Brain microvascular endothelial cell (primary cell): ENCODE data around the gene ENHO.

Experiments used
- DNase-seq: peaks from one replicate; pipeline ENCODE4 v3.0.0-alpha.2; 2020
- H3K27ac ChIP-seq: fragments of 250-450 bp; sonication (Bioruptor Pico); 2 replicates; pipeline ENCODE4 v1.5.1; 2020; ENCODE audit warnings: mild to moderate bottlenecking, moderate library complexity
- H3K27me3 ChIP-seq: fragments of 250-450 bp; sonication (Bioruptor Pico); replicated peaks from 2 replicates; pipeline ENCODE4 v1.5.1; 2020; ENCODE audit warnings: mild to moderate bottlenecking
- H3K36me3 ChIP-seq: fragments of 250-450 bp; sonication (Bioruptor Pico); replicated peaks from 2 replicates; pipeline ENCODE4 v1.5.1; 2020; ENCODE audit warnings: mild to moderate bottlenecking
- H3K4me3 ChIP-seq: 2 replicates; pipeline ENCODE4 v1.5.1; 2011; ENCODE audit warnings: low read depth, mild to moderate bottlenecking, control low read depth, low read length, moderate library complexity
- in situ Hi-C: cut with HindIII; loops from 2 replicates; pipeline ENCODE4 v1.10.0; 2017; ENCODE audit warnings: low sequenced_read_pairs, low pct_ligation_motif_present
- TF ChIP-seq, protein P1 (sequence below): IDR thresholded peaks from 2 replicates; pipeline ENCODE4 v1.5.1; 2011; ENCODE audit warnings: low read depth, mild to moderate bottlenecking, moderate library complexity, low read length, control low read depth, inconsistent platforms; ENCODE audit errors: missing control alignments

ENHO gene

DNA sequence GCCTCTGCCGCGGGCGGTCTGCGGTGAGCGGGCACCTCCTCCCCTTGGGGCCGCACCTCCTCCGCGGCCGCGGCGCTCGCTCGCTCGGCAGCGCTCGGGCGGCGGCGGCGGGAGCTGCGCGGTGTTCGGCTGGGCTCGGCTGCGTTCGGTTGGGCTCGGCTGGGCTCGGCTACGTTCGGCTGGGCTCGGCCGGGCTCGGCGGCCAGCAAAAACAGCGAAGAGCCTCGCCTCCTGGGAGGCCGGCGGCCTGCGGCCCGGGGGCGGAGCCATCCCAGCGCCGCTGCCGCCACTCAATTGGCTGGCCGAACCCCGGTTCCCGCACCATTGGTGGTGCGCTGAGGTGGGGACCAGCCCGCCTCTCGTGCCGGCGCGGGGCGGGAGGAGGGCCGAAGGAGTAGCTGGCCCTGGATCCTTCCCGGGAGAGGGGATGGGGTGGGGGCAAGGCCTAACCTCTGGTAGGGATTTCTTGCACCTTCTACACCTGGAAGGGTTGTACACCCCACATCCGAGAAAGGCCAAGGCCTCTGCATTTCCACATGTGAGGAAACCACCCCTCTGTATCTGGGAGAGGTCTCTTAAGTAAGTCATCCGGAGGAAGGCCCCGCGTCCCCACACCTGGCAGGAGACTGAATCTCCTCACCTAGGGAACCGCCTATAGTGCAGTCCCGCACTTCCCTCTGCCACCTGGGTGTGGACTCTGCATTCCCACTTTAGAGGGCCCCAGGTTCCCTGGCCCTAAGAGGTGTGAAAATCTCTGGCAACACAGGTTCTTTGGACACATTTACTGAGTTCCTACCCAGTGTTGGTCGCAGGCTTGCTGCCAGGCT, at the start of gene ENHO:
ENHO (minus strand) TSS at position 20 of the 827 bp plus-strand sequence. CDS start 1,295 bp downstream, outside the sequence.
- H3K36me3 ChIP-seq, result no peaks in the 10 kb centered on the region
- in situ Hi-C loops, result no loop called here
- H3K27ac ChIP-seq, result no peak within 1 kb of the TSS
- TF ChIP-seq, protein P1, sequence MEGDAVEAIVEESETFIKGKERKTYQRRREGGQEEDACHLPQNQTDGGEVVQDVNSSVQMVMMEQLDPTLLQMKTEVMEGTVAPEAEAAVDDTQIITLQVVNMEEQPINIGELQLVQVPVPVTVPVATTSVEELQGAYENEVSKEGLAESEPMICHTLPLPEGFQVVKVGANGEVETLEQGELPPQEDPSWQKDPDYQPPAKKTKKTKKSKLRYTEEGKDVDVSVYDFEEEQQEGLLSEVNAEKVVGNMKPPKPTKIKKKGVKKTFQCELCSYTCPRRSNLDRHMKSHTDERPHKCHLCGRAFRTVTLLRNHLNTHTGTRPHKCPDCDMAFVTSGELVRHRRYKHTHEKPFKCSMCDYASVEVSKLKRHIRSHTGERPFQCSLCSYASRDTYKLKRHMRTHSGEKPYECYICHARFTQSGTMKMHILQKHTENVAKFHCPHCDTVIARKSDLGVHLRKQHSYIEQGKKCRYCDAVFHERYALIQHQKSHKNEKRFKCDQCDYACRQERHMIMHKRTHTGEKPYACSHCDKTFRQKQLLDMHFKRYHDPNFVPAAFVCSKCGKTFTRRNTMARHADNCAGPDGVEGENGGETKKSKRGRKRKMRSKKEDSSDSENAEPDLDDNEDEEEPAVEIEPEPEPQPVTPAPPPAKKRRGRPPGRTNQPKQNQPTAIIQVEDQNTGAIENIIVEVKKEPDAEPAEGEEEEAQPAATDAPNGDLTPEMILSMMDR, result no peak
- peak within 1 kb of the TSS; percentile 40 for H3K4me3 ChIP-seq
- peak; percentile 70 for DNase-seq
- H3K27me3 ChIP-seq, result peaks cover 8% of the 10 kb centered on the region

DNA sequence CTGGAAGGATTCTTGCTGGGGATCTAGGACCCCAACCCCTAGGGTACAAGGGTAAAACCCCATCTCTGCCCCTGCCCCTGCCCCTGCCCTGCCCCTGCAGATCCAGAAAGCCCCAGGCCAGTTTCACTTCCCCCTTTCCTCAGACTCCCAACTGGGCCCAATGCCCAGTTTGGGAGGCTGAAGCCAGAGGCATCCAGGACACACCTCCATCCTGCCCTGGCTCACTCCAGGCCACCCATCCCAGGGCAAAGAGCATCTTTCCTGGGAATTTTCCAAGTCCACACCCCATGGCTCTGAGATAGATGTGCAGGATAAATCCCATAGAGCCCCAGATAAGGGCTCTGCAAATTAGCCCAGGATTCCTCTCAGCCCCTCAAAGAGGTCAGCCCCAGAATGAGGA, 49.3 kb upstream of the ENHO start:
- no peak for DNase-seq
- Histone ChIP-seq H3K36me3 (no peaks in the 10 kb centered on the region), H3K4me3 (no peak overlapping the region), H3K27me3 (peaks cover 35% of the 10 kb centered on the region), H3K27ac (no peak overlapping the region)
- in situ Hi-C loops, result no loop called here
- TF ChIP-seq, protein P1, result no peak

DNA sequence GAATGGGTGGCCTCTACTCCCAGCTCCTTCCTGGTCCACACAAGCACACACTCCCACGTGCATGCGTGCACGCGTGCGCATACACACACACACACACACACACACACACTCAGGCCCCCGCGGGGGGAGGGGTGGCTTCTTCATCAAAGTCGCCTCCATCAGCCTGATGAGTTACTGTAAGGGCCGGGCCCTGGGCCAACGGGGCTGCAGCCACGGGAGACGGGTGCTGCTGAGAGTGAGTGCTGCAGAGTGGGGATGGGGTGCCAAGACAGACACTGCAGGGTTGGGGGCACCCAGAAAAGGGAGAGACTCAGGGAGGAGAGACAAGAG, 48.7 kb upstream of the ENHO start:
- Histone ChIP-seq H3K27ac (no peak overlapping the region), H3K27me3 (peaks cover 28% of the 10 kb centered on the region), H3K4me3 (no peak overlapping the region), H3K36me3 (no peaks in the 10 kb centered on the region)
- TF ChIP-seq, protein P1, result no peak
- in situ Hi-C loops, result no loop called here
- no peak for DNase-seq

DNA sequence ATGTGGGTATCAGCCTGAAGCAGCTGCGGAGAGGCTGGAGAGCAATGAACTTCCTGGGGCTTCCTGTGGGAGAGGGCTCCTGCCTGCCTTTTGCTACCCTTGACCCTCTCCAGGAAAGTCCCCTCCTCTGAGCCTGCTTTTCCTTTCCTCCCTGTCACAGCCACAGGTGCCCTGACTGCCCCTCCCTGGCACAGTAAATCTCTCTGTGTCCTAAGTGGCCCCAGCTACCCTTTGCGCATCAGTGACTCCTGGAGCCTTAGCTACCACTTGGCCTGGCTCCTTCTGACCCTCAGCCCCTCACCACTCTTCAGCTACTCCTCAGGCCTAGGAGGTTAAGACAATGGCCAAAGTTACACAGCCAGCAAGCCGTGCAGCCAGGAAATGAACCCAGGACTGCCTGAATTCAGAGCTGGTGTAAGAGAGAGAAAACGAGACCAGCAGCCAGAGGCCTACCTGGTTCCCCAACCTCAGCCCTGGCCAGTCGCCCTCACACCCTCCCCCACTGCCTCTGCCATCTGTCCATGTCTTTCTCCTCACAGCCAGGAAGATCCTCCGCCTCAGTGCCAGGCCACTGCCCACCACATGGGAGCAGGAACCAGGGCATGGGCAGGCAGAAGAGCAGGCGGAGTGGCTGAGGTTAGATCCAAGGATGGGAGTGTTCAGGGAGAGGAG, 48.2 kb upstream of the ENHO start:
- H3K27me3 ChIP-seq, result peaks cover 24% of the 10 kb centered on the region
- TF ChIP-seq, protein P1, result no peak
- H3K36me3 ChIP-seq, result no peaks in the 10 kb centered on the region
- DNase-seq, result no peak
- in situ Hi-C loops, result no loop called here
- no peak overlapping the region for H3K27ac ChIP-seq
- no peak overlapping the region for H3K4me3 ChIP-seq

DNA sequence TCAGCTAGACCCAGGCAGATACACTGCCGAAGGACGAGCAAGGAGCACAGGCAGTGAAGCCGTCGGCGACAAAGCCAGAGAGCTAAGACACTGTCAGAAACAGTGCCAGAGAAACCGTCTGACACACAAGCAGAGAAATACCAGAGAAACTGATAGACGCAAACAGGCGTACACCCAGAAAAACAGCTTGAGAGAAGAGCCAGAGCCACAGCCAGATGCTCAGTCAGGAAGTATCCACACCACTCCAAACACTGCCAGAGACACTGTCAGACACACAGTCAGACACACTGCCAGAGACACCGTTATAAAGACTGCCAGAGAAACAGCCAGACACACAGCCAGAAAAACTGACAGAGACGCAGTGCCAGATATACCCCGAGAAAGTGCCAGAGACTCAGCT, 47.6 kb upstream of the ENHO start:
- DNase-seq, result no peak
- TF ChIP-seq, protein P1, result no peak
- in situ Hi-C loops, result no loop called here
- peaks cover 21% of the 10 kb centered on the region for H3K27me3 ChIP-seq
- no peak overlapping the region for H3K4me3 ChIP-seq
- no peaks in the 10 kb centered on the region for H3K36me3 ChIP-seq
- no peak overlapping the region for H3K27ac ChIP-seq
